Activated CD8-positive, alpha-beta memory T cell treated with anti-CD3 and anti-CD28 coated beads, Interleukin-2, amount 10 ng/mL, durations not matched to agents 7 days and 5 days (primary cell): ENCODE data around the gene TMEM44. TPM values are rescaled to one million over a fixed set of nuclear protein-coding genes. Genes with fewer than 3 reads are reported as not detected.

ENCODE experiments used
- ATAC-seq: fragments of 150-1000 bp; cut with Tn5 transposase; one replicate; pipeline ENCODE4 v1.10.0; 2021; ENCODE audit warnings: moderate library complexity
- CTCF ChIA-PET: fragments of 350-600 bp; sonication (Branson Sonifier 250); formaldehyde crosslinking; loops from one replicate; lab custom pipeline; 2021; ENCODE audit warnings: antibody characterized with exemption; lab: Charles Lee
- DNase-seq: peaks from one replicate; pipeline ENCODE4 v3.0.0-alpha.2; 2020
- H3K27ac Mint-ChIP-seq: one replicate; pipeline ENCODE4 v1.8.0; 2021; ENCODE audit warnings: mild to moderate bottlenecking, mixed read lengths
- H3K27me3 Mint-ChIP-seq: one replicate; pipeline ENCODE4 v1.8.0; 2021; ENCODE audit warnings: mixed read lengths
- H3K36me3 Mint-ChIP-seq: one replicate; pipeline ENCODE4 v1.8.0; 2021; ENCODE audit warnings: mild to moderate bottlenecking, mixed read lengths
- H3K4me1 Mint-ChIP-seq: one replicate; pipeline ENCODE4 v1.8.0; 2021; ENCODE audit warnings: mixed read lengths
- H3K4me3 Mint-ChIP-seq: one replicate; pipeline ENCODE4 v1.8.0; 2021; ENCODE audit warnings: mild to moderate bottlenecking, moderate library complexity, mixed read lengths
- H3K9me3 Mint-ChIP-seq: one replicate; pipeline ENCODE4 v1.8.0; 2022; ENCODE audit warnings: low read depth, mixed read lengths
- total RNA-seq, 2 experiments: library from RNA; stranded (reverse); gene quantifications; one replicate each; pipeline ENCODE4 v1.2.3, GENCODE V29; 2021

Gene TMEM44
- total RNA-seq, 2 experiments from 2014 or later: 15.3 to 15.9 TPM

- H3K4me3 Mint-ChIP-seq: no peak overlapping the region
- H3K27me3 Mint-ChIP-seq: no peaks in the 10 kb centered on the region
- H3K36me3 Mint-ChIP-seq: no peaks in the 10 kb centered on the region
- no peak for DNase-seq
- no peak for ATAC-seq
- H3K9me3 Mint-ChIP-seq: no peaks in the 10 kb centered on the region
- no peak overlapping the region for H3K27ac Mint-ChIP-seq
- no peaks in the 10 kb centered on the region for H3K4me1 Mint-ChIP-seq
- CTCF ChIA-PET: interaction anchor here (0.8 to 1.5 kb wide), 2 partner anchors 11 to 138 kb away, joined by 3 to 4 read pairs; no protein-coding TSS in a partner anchor
These were observed 29.1 kb downstream of the TMEM44 start for GRCh38 chr3:194604126-194604525.

- no peaks in the 10 kb centered on the region for H3K27me3 Mint-ChIP-seq
- no peaks in the 10 kb centered on the region for H3K36me3 Mint-ChIP-seq
- no peak overlapping the region for H3K4me3 Mint-ChIP-seq
- H3K9me3 Mint-ChIP-seq: no peaks in the 10 kb centered on the region
- no peaks in the 10 kb centered on the region for H3K4me1 Mint-ChIP-seq
- no peak overlapping the region for H3K27ac Mint-ChIP-seq
- CTCF ChIA-PET: no interaction called here
- no peak for DNase-seq
- no peak for ATAC-seq
These were observed 30.5 kb downstream of the TMEM44 start for GRCh38 chr3:194602669-194603171.

GRCh38 chr3:194598771-194599557 lies 34.3 kb downstream of the TMEM44 start:
- DNase-seq: no peak
- peaks cover 5% of the 10 kb centered on the region for H3K4me1 Mint-ChIP-seq
- no peaks in the 10 kb centered on the region for H3K9me3 Mint-ChIP-seq
- no peaks in the 10 kb centered on the region for H3K36me3 Mint-ChIP-seq
- no peak for ATAC-seq
- H3K4me3 Mint-ChIP-seq: no peak overlapping the region
- H3K27me3 Mint-ChIP-seq: no peaks in the 10 kb centered on the region
- H3K27ac Mint-ChIP-seq: no peak overlapping the region
- CTCF ChIA-PET: no interaction called here

- H3K4me3 Mint-ChIP-seq: no peak overlapping the region
- peaks cover 5% of the 10 kb centered on the region for H3K4me1 Mint-ChIP-seq
- H3K27me3 Mint-ChIP-seq: no peaks in the 10 kb centered on the region
- CTCF ChIA-PET: interaction anchor here (0.8 kb wide), 1 partner anchor 878 kb away, joined by 3 read pairs; no protein-coding TSS in a partner anchor
- H3K36me3 Mint-ChIP-seq: no peaks in the 10 kb centered on the region
- DNase-seq: no peak
- H3K9me3 Mint-ChIP-seq: no peaks in the 10 kb centered on the region
- no peak for ATAC-seq
- H3K27ac Mint-ChIP-seq: no peak overlapping the region
These were observed 36.3 kb downstream of the TMEM44 start for GRCh38 chr3:194596906-194597305.

GRCh38 chr3:194592798-194593752 lies 40.1 kb downstream of the TMEM44 start:
- Mint-ChIP-seq H3K4me1 (peaks cover 5% of the 10 kb centered on the region), H3K27ac (no peak overlapping the region), H3K36me3 (no peaks in the 10 kb centered on the region), H3K4me3 (no peak overlapping the region), H3K27me3 (no peaks in the 10 kb centered on the region), H3K9me3 (no peaks in the 10 kb centered on the region)
- CTCF ChIA-PET: interaction anchor here (0.6 to 2.3 kb wide), 9 partner anchors 8 to 918 kb away, joined by 3 to 16 read pairs (median 4); partner anchors contain the start of gene TMEM44
- ATAC-seq (no peak), DNase-seq (no peak)

GRCh38 chr3:194588741-194589140 lies 44.5 kb downstream of the TMEM44 start:
- no peak for ATAC-seq

GRCh38 chr3:194588236-194588635 lies 45.0 kb downstream of the TMEM44 start:
- DNase-seq (no peak), ATAC-seq (no peak)
- no peak overlapping the region for H3K27ac Mint-ChIP-seq
- H3K36me3 Mint-ChIP-seq: peaks cover 7% of the 10 kb centered on the region
- H3K9me3 Mint-ChIP-seq: no peaks in the 10 kb centered on the region
- no peaks in the 10 kb centered on the region for H3K27me3 Mint-ChIP-seq
- CTCF ChIA-PET: interaction anchor here (0.6 kb wide), 1 partner anchor 11 kb away, joined by 3 read pairs; no protein-coding TSS in a partner anchor
- peaks cover 31% of the 10 kb centered on the region for H3K4me1 Mint-ChIP-seq
- no peak overlapping the region for H3K4me3 Mint-ChIP-seq

More at GRCh38 chr3:194588741-194589140, 44.5 kb downstream of the TMEM44 start:
- H3K4me3 Mint-ChIP-seq: no peak overlapping the region
- no peaks in the 10 kb centered on the region for H3K9me3 Mint-ChIP-seq
- H3K36me3 Mint-ChIP-seq: peaks cover 7% of the 10 kb centered on the region
- no peaks in the 10 kb centered on the region for H3K27me3 Mint-ChIP-seq
- no peak for DNase-seq
- CTCF ChIA-PET: interaction anchor here (0.6 kb wide), 1 partner anchor 12 kb away, joined by 3 read pairs; no protein-coding TSS in a partner anchor
- H3K27ac Mint-ChIP-seq: no peak overlapping the region
- H3K4me1 Mint-ChIP-seq: peaks cover 31% of the 10 kb centered on the region

- H3K4me3 Mint-ChIP-seq: no peak overlapping the region
- ATAC-seq (no peak), DNase-seq (no peak)
- H3K27ac Mint-ChIP-seq: no peak overlapping the region
- H3K9me3 Mint-ChIP-seq: no peaks in the 10 kb centered on the region
- CTCF ChIA-PET: interaction anchor here (1.5 kb wide), 1 partner anchor 45 kb away, joined by 3 read pairs; no protein-coding TSS in a partner anchor
- no peaks in the 10 kb centered on the region for H3K27me3 Mint-ChIP-seq
- peaks cover 31% of the 10 kb centered on the region for H3K4me1 Mint-ChIP-seq
- peaks cover 7% of the 10 kb centered on the region for H3K36me3 Mint-ChIP-seq
These were observed 45.7 kb downstream of the TMEM44 start for GRCh38 chr3:194587438-194587931.

GRCh38 chr3:194586836-194587235 lies 46.4 kb downstream of the TMEM44 start:
- Mint-ChIP-seq H3K27ac (no peak overlapping the region), H3K4me3 (no peak overlapping the region), H3K9me3 (no peaks in the 10 kb centered on the region), H3K27me3 (no peaks in the 10 kb centered on the region), H3K4me1 (peaks cover 31% of the 10 kb centered on the region), H3K36me3 (peaks cover 7% of the 10 kb centered on the region)
- CTCF ChIA-PET: interaction anchor here (0.7 to 1.5 kb wide), 3 partner anchors 10 to 119 kb away, joined by 3 to 6 read pairs (median 3); no protein-coding TSS in a partner anchor
- ATAC-seq: no peak
- DNase-seq: no peak

- DNase-seq: no peak
- Mint-ChIP-seq H3K27ac (no peak overlapping the region), H3K27me3 (no peaks in the 10 kb centered on the region), H3K4me1 (peaks cover 31% of the 10 kb centered on the region), H3K9me3 (no peaks in the 10 kb centered on the region), H3K4me3 (peak overlapping the region; percentile 8), H3K36me3 (peaks cover 7% of the 10 kb centered on the region)
- CTCF ChIA-PET: interaction anchor here (1.5 to 2.6 kb wide), 3 partner anchors 8 to 100 kb away, joined by 3 to 10 read pairs (median 8); no protein-coding TSS in a partner anchor
- no peak for ATAC-seq
These were observed 47.3 kb downstream of the TMEM44 start for GRCh38 chr3:194585880-194586281.

GRCh38 chr3:194584866-194585265 lies 48.4 kb downstream of the TMEM44 start:
- Mint-ChIP-seq H3K36me3 (peaks cover 7% of the 10 kb centered on the region), H3K27me3 (no peaks in the 10 kb centered on the region), H3K9me3 (no peaks in the 10 kb centered on the region), H3K4me3 (peak overlapping the region; percentile 92), H3K27ac (peak overlapping the region; percentile 96), H3K4me1 (peaks cover 31% of the 10 kb centered on the region)
- CTCF ChIA-PET: interaction anchor here (0.7 to 2.6 kb wide), 5 partner anchors 9 to 101 kb away, joined by 3 to 12 read pairs (median 8); no protein-coding TSS in a partner anchor
- DNase-seq (no peak), ATAC-seq (no peak)

- DNase-seq: no peak
- Mint-ChIP-seq H3K4me3 (peak overlapping the region; percentile 92), H3K27ac (peak overlapping the region; percentile 96), H3K36me3 (peaks cover 7% of the 10 kb centered on the region), H3K9me3 (no peaks in the 10 kb centered on the region), H3K4me1 (peaks cover 31% of the 10 kb centered on the region), H3K27me3 (no peaks in the 10 kb centered on the region)
- no peak for ATAC-seq
- CTCF ChIA-PET: interaction anchor here (0.8 to 2.6 kb wide), 6 partner anchors 10 to 100 kb away, joined by 3 to 12 read pairs (median 6); partner anchors contain the start of gene LSG1
These were observed 48.9 kb downstream of the TMEM44 start for GRCh38 chr3:194584320-194584776.
